Gastrocnemius medialis (tissue), 4 donors: ENCODE results near the gene DNMT3L.

Experiments
- CTCF ChIP-seq, 5 experiments: fragments of 450-650 bp in 3 of 5; fragments of 200-600 bp in 2 of 5; sonication (generic) in 2 of 5; IDR thresholded peaks in 4 of 5; conservative IDR thresholded peaks in 1 of 5; 1 replicate in 4 of 5; 2 replicates in 1 of 5; pipeline ENCODE4 v1.5.1; 2016 to 2019; ENCODE audit warnings: antibody characterized with exemption in 5 of 5, mild to moderate bottlenecking in 3 of 5, moderate library complexity in 3 of 5
- POLR2A ChIP-seq, 2 donors: fragments of 450-650 bp; IDR thresholded peaks; one replicate each; pipeline ENCODE4 v1.6.1; 2017; ENCODE audit warnings: antibody characterized with exemption in 2 of 2, mild to moderate bottlenecking in 2 of 2, moderate library complexity in 2 of 2

- TF ChIP-seq CTCF (IDR thresholded peaks at IDR 0.05 in 4 of 5, conservative IDR thresholded peaks at IDR 0.05 in 1 of 5): no peak
- no peak for TF ChIP-seq POLR2A (IDR thresholded peaks at IDR 0.05)
Measured at GRCh38 chr21:44293551-44294231, 32.0 kb upstream of the DNMT3L start.
